SJSA1 (cell line): ENCODE data around the gene ITFG1. TPM values are rescaled to one million over a fixed set of nuclear protein-coding genes. Genes with fewer than 3 reads are reported as not detected.
"Not testable (repeated sequence)": the region's sequence is repeated elsewhere in the genome, so short reads cannot be mapped to it uniquely, and the experiment has no call there.

Experiments used
- DNase-seq, 2 experiments: peaks; one replicate each; pipeline ENCODE4 v3.0.0-alpha.2; 2015 to 2020; ENCODE audit warnings: low spot score in 2 of 2, low read depth in 1 of 2
- H3K27ac ChIP-seq: fragments of 250-450 bp; sonication (Bioruptor Pico); 2 replicates; pipeline ENCODE4 v1.5.1; 2020; ENCODE audit warnings: mild to moderate bottlenecking, moderate library complexity
- H3K27me3 ChIP-seq: fragments of 250-450 bp; sonication (Bioruptor Pico); replicated peaks from 2 replicates; pipeline ENCODE4 v1.5.1; 2020; ENCODE audit warnings: mild to moderate bottlenecking, moderate library complexity
- H3K36me3 ChIP-seq: fragments of 250-450 bp; sonication (Bioruptor Pico); 2 replicates; pipeline ENCODE4 v1.5.1; 2020; ENCODE audit warnings: mild to moderate bottlenecking
- H3K4me1 ChIP-seq: fragments of 250-450 bp; sonication (Bioruptor Pico); replicated peaks from 2 replicates; pipeline ENCODE4 v1.6.1; 2021; ENCODE audit warnings: mild to moderate bottlenecking
- H3K4me3 ChIP-seq: fragments of 250-450 bp; sonication (Bioruptor Pico); 2 replicates; pipeline ENCODE4 v1.5.1; 2020; ENCODE audit warnings: mild to moderate bottlenecking
- H3K9me3 ChIP-seq: fragments of 250-450 bp; sonication (Bioruptor Pico); replicated peaks from 2 replicates; pipeline ENCODE4 v1.5.1; 2020; ENCODE audit warnings: mild to moderate bottlenecking
- total RNA-seq: library from RNA; depleted of rRNA; stranded (reverse); fragments of >200 nt; shearing (Covaris generic); gene quantifications from 2 replicates; pipeline ENCODE4 v1.2.3, GENCODE V29; 2014

The ITFG1 gene
- total RNA-seq, 1 experiment from 2014 or later, result 57.5 TPM

GRCh38 chr16:47465919-47466630 lies 5.2 kb upstream of the ITFG1 start:
- Histone ChIP-seq H3K27me3 (no peaks in the 10 kb centered on the region), H3K4me1 (peaks cover 20% of the 10 kb centered on the region), H3K4me3 (no peak overlapping the region), H3K9me3 (no peaks in the 10 kb centered on the region), H3K36me3 (no peaks in the 10 kb centered on the region; the same call in 1 of the 2 replicates), H3K27ac (no peak overlapping the region)
- no peak for DNase-seq

DNA sequence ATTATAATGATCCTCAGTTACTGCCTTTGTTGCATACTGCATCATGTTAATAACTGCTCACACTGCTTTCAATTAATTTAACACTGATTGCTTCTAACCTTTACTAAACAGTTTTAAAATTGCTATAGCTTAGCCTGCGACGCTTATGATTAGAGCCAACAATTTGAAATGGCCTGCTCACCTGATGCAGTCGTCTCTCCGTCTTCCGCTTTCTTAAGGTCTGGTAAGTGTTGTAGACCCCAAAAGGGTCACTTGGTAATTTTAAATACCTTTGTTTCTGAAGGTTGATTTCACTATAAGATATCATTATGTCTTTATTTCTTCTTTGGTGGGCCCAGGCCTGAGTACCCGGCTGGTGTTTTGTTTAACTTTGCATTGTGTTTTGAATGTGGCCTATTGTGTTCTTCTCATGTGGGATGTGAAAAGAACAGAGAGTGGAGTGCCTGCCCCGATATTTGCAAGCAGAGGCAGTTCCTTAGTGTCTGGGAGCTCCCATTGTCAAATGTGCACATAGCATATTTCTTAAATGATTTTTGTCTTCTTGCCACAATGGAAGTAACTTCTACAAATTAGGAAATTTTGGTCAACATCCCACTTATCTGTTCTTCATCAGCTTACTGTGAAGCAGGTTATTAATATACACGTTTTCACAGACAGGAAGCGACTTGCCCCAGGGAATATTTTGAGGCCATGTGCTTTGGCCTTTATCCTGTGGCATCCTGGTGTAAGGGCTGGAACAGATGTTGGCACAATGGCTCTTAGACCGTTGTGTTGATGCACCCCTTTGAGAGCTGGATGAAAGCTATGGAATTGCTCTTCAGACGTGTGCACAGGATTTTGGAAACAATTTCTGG lies 3.1 kb upstream of the ITFG1 start:
- H3K4me3 ChIP-seq, result no peak overlapping the region
- H3K9me3 ChIP-seq, result no peaks in the 10 kb centered on the region
- DNase-seq, result no peak
- H3K27ac ChIP-seq, result no peak overlapping the region
- peaks cover 25% of the 10 kb centered on the region for H3K4me1 ChIP-seq
- H3K27me3 ChIP-seq, result no peaks in the 10 kb centered on the region
- peaks cover 12% of the 10 kb centered on the region for H3K36me3 ChIP-seq

DNA sequence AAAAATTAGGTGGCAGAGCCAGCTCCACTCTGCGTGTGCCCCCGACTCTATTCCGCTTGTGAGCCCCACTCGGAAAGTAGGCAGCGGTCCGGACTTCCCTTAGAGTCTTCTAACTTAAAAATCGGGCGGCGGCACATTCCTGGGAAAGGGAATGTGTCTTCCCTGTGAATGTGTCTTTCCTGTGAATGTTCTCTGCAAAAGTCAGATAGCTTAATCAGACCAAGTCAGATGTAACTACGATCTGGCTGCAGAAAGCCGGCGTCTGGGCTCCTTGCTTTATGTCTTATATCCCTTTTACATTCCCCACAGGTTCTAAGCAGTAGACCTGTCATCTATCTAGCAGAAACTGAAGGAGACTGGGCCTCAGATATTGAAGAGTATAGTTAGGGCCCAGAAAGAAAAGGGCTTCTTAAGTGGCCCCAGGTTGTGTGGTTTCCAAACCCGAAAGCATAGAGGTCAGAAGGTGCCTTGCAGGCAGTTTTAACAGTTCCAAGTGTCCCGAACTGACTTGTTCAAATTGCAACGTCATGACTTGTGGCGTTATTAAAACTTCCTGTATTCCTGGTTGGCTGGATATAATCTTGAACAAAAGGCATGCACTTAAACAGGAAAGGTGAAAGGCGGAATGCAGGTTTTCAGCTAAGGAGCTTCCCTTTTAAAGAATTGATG lies 869 bp upstream of the ITFG1 start:
- H3K27ac ChIP-seq, result peak overlapping the region; percentile 99
- H3K27me3 ChIP-seq, result no peaks in the 10 kb centered on the region
- H3K4me1 ChIP-seq, result peaks cover 25% of the 10 kb centered on the region
- peaks cover 29% of the 10 kb centered on the region for H3K36me3 ChIP-seq
- peak in 1 of 2 experiments; percentile 59 for DNase-seq
- no peaks in the 10 kb centered on the region for H3K9me3 ChIP-seq
- H3K4me3 ChIP-seq, result peak overlapping the region; percentile 75

DNA sequence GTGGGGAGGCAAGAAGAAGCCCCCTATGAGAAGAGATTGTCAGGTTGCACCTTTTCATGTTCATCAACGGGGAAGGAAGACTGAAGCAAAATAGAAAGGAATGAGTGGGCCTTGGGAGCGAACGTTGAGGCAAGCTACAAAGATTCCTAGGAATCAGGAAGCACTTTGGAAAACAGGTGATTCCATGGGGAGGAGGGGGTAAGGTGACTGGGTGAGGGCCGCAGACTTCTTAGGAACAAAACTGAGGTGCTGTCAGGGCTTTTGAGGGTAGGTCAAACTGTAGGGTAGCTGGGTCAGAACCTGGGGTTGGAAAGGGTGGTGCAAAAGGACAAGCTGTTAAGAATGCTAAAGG lies 528 bp downstream of the ITFG1 start:
- no peak for DNase-seq
- H3K27me3 ChIP-seq, result no peaks in the 10 kb centered on the region
- peaks cover 29% of the 10 kb centered on the region for H3K36me3 ChIP-seq

GRCh38 chr16:47459603-47460002 lies 1.3 kb downstream of the ITFG1 start:
- Histone ChIP-seq H3K4me1 (peaks cover 25% of the 10 kb centered on the region), H3K36me3 (peaks cover 32% of the 10 kb centered on the region), H3K4me3 (peak overlapping the region; percentile 75), H3K9me3 (no peaks in the 10 kb centered on the region), H3K27ac (no peak overlapping the region), H3K27me3 (no peaks in the 10 kb centered on the region)
- no peak for DNase-seq

More for the DNA sequence above, 528 bp downstream of the ITFG1 start:
- Histone ChIP-seq H3K27ac (peak overlapping the region; percentile 99), H3K9me3 (no peaks in the 10 kb centered on the region), H3K4me3 (peak overlapping the region; percentile 75), H3K4me1 (peaks cover 25% of the 10 kb centered on the region)

DNA sequence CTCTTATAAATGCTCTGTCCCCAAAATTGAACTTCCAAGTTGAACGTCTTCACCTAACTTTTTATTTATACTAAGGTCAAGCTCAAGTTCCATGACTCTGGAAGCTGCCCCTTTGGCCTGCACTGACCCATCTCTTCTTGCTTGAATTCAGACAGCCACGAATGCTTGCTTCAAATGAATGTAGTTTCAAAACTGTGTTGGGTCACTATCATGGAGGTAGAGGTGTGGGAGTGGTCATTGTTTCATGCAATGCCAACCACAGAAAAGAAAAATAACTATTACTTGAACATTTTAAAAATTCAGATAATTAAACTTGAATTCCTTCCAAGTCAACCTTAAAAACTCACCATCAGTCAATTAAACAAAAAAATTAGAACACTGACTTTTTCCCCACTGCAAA lies 2.5 kb downstream of the ITFG1 start:
- H3K27ac ChIP-seq, result no peak overlapping the region
- H3K27me3 ChIP-seq, result no peaks in the 10 kb centered on the region
- H3K9me3 ChIP-seq, result no peaks in the 10 kb centered on the region
- H3K36me3 ChIP-seq, result peaks cover 42% of the 10 kb centered on the region
- no peak overlapping the region for H3K4me3 ChIP-seq
- H3K4me1 ChIP-seq, result peaks cover 16% of the 10 kb centered on the region
- DNase-seq, result no peak

DNA sequence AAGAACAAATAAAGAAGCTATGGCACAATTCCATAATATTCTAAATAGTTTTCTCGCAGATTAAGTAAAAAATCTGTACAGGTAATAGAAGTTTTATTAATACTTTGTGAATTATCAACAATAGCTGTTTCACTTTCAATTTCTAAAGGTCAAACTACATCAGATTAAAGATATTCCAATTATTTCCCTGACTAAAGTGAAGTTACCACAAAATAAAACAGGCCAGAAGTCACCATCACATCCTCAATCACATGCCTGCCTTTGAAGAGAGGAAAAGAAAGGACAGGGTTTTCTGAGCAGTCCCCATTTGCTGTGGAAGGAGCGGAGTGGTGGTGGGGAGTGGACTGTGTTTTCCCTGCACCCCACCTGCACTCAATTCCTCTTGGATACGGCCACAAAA lies 11.1 kb downstream of the ITFG1 start:
- Histone ChIP-seq H3K4me1 (no peaks in the 10 kb centered on the region), H3K9me3 (no peaks in the 10 kb centered on the region), H3K27me3 (no peaks in the 10 kb centered on the region), H3K27ac (no peak overlapping the region), H3K36me3 (peaks cover 54% of the 10 kb centered on the region), H3K4me3 (no peak overlapping the region)
- DNase-seq, result no peak

GRCh38 chr16:47448830-47449575 lies 11.9 kb downstream of the ITFG1 start:
- H3K36me3 ChIP-seq, result peaks cover 49% of the 10 kb centered on the region
- no peak overlapping the region for H3K4me3 ChIP-seq
- no peaks in the 10 kb centered on the region for H3K9me3 ChIP-seq
- no peak for DNase-seq
- no peaks in the 10 kb centered on the region for H3K27me3 ChIP-seq
- H3K27ac ChIP-seq, result no peak overlapping the region
- H3K4me1 ChIP-seq, result no peaks in the 10 kb centered on the region

GRCh38 chr16:47446431-47446830 lies 14.4 kb downstream of the ITFG1 start:
- no peaks in the 10 kb centered on the region for H3K9me3 ChIP-seq
- H3K36me3 ChIP-seq, result peaks cover 25% of the 10 kb centered on the region
- no peaks in the 10 kb centered on the region for H3K27me3 ChIP-seq
- DNase-seq, result no peak
- no peak overlapping the region for H3K4me3 ChIP-seq
- H3K4me1 ChIP-seq, result no peaks in the 10 kb centered on the region
- H3K27ac ChIP-seq, result no peak overlapping the region

DNA sequence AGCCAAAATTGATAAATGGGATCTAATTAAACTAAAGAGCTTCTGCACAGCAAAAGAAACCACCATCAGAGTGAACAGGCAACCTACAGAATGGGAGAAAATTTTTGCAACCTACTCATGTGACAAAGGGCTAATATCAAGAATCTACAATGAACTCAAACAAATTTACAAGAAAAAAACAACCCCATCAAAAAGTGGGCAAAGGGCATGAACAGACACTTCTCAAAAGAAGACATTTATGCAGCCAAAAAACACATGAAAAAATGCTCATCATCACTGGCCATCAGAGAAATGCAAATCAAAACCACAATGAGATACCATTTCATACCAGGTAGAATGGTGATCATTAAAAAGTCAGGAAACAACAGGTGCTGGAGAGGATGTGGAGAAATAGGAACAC lies 18.0 kb downstream of the ITFG1 start:
- H3K27ac ChIP-seq, DNase-seq, H3K4me1 ChIP-seq, H3K9me3 ChIP-seq, H3K36me3 ChIP-seq, H3K4me3 ChIP-seq, H3K27me3 ChIP-seq: not testable (repeated sequence)

- H3K27ac ChIP-seq, H3K36me3 ChIP-seq, H3K4me3 ChIP-seq, H3K9me3 ChIP-seq, DNase-seq, H3K27me3 ChIP-seq, H3K4me1 ChIP-seq: not testable (repeated sequence)
These were observed 20.8 kb downstream of the ITFG1 start for GRCh38 chr16:47440066-47440465.

DNA sequence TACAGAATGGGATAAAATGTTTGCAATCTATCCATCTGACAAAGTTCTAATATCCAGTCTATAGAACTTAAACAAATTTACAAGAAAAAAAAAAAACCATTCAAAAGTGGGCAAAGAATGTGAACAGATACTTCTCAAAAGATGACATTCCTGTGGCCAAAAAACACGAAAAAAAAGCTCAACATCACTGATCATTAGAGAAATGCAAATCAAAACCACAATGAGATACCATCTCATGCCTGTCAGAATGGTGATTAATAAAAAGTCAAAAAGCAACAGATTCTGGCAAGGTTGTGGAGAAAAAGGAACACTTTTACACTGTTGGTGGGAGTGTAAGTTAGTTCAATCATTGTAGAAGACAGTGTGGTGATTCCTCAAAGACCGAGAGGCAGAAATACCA lies 26.6 kb downstream of the ITFG1 start:
- not testable (repeated sequence) for H3K27me3 ChIP-seq, H3K4me3 ChIP-seq, H3K36me3 ChIP-seq, H3K27ac ChIP-seq, DNase-seq, H3K9me3 ChIP-seq, H3K4me1 ChIP-seq

DNA sequence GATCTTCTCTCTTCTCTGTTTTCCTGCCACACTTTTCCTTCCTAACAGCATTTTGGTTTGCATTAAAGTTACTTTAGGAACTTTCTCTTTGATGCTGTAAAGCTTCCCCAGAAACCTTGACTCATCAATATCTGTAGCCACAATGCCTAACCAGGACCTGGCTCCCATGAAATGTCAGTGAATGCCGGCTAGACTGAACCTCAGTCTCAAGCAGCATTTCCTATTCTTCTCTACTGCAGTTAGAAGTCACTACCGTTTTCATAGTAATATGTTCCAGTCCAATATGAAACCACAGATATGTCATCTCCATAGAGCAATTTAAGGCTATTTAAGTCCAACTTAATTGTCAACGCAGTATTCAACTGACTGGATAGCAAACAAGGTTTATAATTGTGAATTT lies 28.9 kb downstream of the ITFG1 start:
- DNase-seq, result no peak
- H3K27ac ChIP-seq, result no peak overlapping the region
- no peaks in the 10 kb centered on the region for H3K9me3 ChIP-seq
- peaks cover 4% of the 10 kb centered on the region; the same call in 1 of the 2 replicates for H3K36me3 ChIP-seq
- no peaks in the 10 kb centered on the region for H3K27me3 ChIP-seq
- no peaks in the 10 kb centered on the region for H3K4me1 ChIP-seq
- no peak overlapping the region for H3K4me3 ChIP-seq
